Calu3 (cell line): ENCODE results near the gene TCERG1. TPM values are rescaled to one million over a fixed set of nuclear protein-coding genes. Genes with fewer than 3 reads are reported as not detected.

Experiments used
- BruUV-seq: library from RNA; stranded (reverse); fragments of 400-500 nt; replicated peaks from 2 replicates; lab custom pipeline; 2021; lab: Mats Ljungman, UMichigan
- CTCF ChIA-PET: fragments of 300-600 bp; sonication (Branson Sonifier 250); formaldehyde crosslinking; loops from one replicate; lab custom pipeline; 2022; ENCODE audit warnings: antibody characterized with exemption; lab: Charles Lee
- DNase-seq: peaks from one replicate; pipeline ENCODE4 v3.0.0; 2022
- H3K27ac Mint-ChIP-seq: one replicate; pipeline ENCODE4 v1.8.0; 2022; ENCODE audit warnings: mixed read lengths; ENCODE audit not compliant: unreplicated experiment
- H3K27me3 Mint-ChIP-seq: one replicate; pipeline ENCODE4 v1.8.0; 2022; ENCODE audit warnings: mixed read lengths; ENCODE audit not compliant: unreplicated experiment
- H3K36me3 Mint-ChIP-seq: one replicate; pipeline ENCODE4 v1.8.0; 2022; ENCODE audit warnings: mild to moderate bottlenecking, moderate library complexity, mixed read lengths; ENCODE audit not compliant: insufficient read depth, unreplicated experiment
- H3K4me1 Mint-ChIP-seq: one replicate; pipeline ENCODE4 v1.8.0; 2022; ENCODE audit warnings: mild to moderate bottlenecking, low read depth, mixed read lengths; ENCODE audit not compliant: unreplicated experiment
- H3K4me3 Mint-ChIP-seq: one replicate; pipeline ENCODE4 v1.8.0; 2022; ENCODE audit warnings: mild to moderate bottlenecking, low read depth, moderate library complexity, mixed read lengths; ENCODE audit not compliant: unreplicated experiment
- H3K9me3 Mint-ChIP-seq: one replicate; pipeline ENCODE4 v1.8.0; 2022; ENCODE audit warnings: low read depth, mixed read lengths; ENCODE audit not compliant: unreplicated experiment
- intact Hi-C: fragments of 100-400 bp; cut with micrococcal nuclease; formaldehyde crosslinking; loops from one replicate; pipeline ENCODE4 v1.10.0; 2022; ENCODE audit not compliant: unreplicated experiment
- total RNA-seq: library from RNA; stranded (reverse); gene quantifications from 2 replicates; pipeline ENCODE4 v1.2.3, GENCODE V29; 2022
- TF ChIP-seq, protein P1 (sequence below): fragments of 200-600 bp; IDR thresholded peaks from one replicate; pipeline ENCODE4 v1.8.0; 2022; ENCODE audit warnings: antibody characterized with exemption; ENCODE audit not compliant: unreplicated experiment

The TCERG1 gene
- total RNA-seq, 1 experiment from 2014 or later, result 133 TPM

DNA sequence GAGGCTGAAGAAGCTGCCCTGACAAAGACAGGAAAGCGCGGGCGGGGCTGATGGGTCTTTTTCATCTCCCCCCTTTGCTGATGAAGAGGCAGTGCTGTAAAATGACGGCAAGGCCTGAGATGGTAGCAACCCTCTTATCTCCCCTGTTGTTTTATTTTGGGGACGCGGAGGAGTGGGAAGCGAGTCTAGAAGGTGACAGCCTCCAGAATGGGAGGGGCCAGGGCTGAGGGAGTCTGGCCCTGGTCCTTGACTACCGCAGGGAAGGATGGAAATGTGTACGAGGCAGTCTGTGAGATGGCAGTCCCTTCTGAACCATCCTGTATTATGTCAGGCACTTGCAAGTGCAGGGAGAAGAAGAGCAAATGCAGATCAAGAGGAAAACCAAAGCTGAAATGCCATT, 46.1 kb upstream of the TCERG1 start:
- intact Hi-C loops, result no loop called here
- CTCF ChIA-PET, result interaction anchor here (0.8 kb wide), 1 partner anchor 20 kb away, joined by 9 read pairs; no protein-coding TSS in a partner anchor
- Mint-ChIP-seq H3K27me3 (peaks cover 86% of the 10 kb centered on the region), H3K36me3 (no peaks in the 10 kb centered on the region), H3K4me3 (no peak overlapping the region), H3K27ac (no peak overlapping the region), H3K9me3 (no peaks in the 10 kb centered on the region), H3K4me1 (no peaks in the 10 kb centered on the region)
- no peak for DNase-seq
- TF ChIP-seq, protein P1, sequence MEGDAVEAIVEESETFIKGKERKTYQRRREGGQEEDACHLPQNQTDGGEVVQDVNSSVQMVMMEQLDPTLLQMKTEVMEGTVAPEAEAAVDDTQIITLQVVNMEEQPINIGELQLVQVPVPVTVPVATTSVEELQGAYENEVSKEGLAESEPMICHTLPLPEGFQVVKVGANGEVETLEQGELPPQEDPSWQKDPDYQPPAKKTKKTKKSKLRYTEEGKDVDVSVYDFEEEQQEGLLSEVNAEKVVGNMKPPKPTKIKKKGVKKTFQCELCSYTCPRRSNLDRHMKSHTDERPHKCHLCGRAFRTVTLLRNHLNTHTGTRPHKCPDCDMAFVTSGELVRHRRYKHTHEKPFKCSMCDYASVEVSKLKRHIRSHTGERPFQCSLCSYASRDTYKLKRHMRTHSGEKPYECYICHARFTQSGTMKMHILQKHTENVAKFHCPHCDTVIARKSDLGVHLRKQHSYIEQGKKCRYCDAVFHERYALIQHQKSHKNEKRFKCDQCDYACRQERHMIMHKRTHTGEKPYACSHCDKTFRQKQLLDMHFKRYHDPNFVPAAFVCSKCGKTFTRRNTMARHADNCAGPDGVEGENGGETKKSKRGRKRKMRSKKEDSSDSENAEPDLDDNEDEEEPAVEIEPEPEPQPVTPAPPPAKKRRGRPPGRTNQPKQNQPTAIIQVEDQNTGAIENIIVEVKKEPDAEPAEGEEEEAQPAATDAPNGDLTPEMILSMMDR, result no peak
- no TSS peak for BruUV-seq

DNA sequence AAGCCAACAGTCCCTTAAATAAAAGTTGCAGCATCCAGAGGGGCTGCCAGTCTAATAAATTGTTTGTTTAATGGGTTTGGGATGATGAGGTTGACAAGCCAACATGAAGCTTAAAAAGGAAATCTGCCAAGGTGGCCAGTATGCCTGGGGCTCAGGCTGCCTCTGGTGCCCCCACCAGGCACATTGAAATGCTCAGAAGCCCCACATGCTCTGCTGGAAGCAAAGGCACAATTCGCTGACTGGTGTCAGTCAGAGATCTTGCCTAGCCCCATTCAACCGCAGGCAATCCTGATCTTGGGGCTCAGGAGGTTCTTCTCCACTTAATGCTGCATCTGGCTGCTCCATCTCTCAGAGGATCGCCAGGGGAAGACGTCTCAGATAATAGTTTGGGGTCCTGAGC, 44.2 kb upstream of the TCERG1 start:
- Mint-ChIP-seq H3K9me3 (no peaks in the 10 kb centered on the region), H3K4me1 (no peaks in the 10 kb centered on the region), H3K4me3 (no peak overlapping the region), H3K36me3 (no peaks in the 10 kb centered on the region), H3K27me3 (peaks cover 66% of the 10 kb centered on the region), H3K27ac (no peak overlapping the region)
- DNase-seq, result no peak
- intact Hi-C loops, result no loop called here
- no TSS peak for BruUV-seq
- TF ChIP-seq, protein P1, result no peak
- CTCF ChIA-PET, result no interaction called here

DNA sequence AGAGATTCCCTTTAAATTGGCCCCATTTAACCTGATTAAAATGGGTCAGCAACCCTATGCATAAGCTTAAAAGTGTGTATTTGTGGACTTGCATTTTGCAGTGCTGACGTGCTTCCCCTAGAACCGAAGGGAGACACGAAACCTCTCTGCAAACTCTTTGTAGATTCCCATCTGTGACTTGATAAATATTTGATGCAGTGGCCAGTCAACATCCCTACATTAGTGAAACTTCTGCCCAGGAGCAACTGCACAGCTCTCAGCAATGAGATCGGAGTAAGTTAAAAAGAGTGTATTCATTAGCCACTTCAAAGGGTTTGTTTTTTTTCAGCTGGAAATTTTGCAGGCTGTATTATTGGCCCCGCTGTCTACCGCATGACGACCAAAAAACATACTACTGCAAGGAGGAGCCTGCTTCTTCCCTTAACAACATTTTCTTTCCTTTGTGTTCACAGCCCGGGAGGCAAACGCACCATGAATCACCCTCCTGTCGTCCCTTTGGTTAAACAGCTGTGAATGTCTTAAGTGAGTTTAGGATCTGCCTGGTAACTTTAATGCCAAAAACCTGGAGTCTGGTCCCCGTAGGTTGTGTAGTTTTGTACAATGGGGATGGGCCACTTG, 38.0 kb upstream of the TCERG1 start:
- DNase-seq, result no peak
- Mint-ChIP-seq H3K36me3 (no peaks in the 10 kb centered on the region), H3K27me3 (peaks cover 4% of the 10 kb centered on the region), H3K4me1 (no peaks in the 10 kb centered on the region), H3K4me3 (no peak overlapping the region), H3K27ac (no peak overlapping the region), H3K9me3 (no peaks in the 10 kb centered on the region)
- no TSS peak for BruUV-seq
- intact Hi-C loops, result loop anchor here (5.0 kb wide), 1 partner anchor 117 kb away; no protein-coding TSS in a partner anchor
- CTCF ChIA-PET, result no interaction called here
- TF ChIP-seq, protein P1, result no peak

DNA sequence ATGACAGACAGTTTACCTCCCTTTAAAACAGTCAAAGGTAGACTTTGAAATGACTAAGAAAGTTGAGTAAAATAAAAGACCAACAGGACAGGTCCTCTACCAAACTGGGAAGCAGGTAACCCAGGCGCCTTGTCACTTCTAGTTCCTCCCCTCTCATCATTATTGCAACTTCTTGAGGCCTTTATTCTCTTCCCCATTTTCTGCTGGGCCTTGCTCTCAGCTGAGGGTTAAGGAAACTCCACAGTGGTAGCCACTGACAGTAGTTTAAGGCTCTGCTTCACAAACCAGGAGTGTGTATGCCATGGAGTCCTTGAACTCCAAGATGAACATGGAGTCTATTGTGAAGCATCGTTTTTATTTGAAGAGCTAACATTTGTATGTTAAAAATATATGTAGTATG, 36.9 kb upstream of the TCERG1 start:
- Mint-ChIP-seq H3K4me1 (no peaks in the 10 kb centered on the region), H3K27me3 (no peaks in the 10 kb centered on the region), H3K4me3 (no peak overlapping the region), H3K27ac (no peak overlapping the region), H3K36me3 (no peaks in the 10 kb centered on the region), H3K9me3 (no peaks in the 10 kb centered on the region)
- no peak for DNase-seq
- BruUV-seq, result no TSS peak
- TF ChIP-seq, protein P1, result no peak
- intact Hi-C loops, result no loop called here
- CTCF ChIA-PET, result interaction anchor here (0.6 kb wide), 2 partner anchors 172 to 226 kb away, joined by 3 read pairs; no protein-coding TSS in a partner anchor
